Measurements from ENCODE around the gene DGUOK. TPM values are rescaled to one million over a fixed set of nuclear protein-coding genes. Genes with fewer than 3 reads are reported as not detected.
A peak's percentile ranks its signal among the peaks of the same experiment; 100 is the strongest.
"Not testable (repeated sequence)": the region's sequence is repeated elsewhere in the genome, so short reads cannot be mapped to it uniquely, and the experiment has no call there.

The DGUOK gene
- polyA plus RNA-seq (ENCODE audit: insufficient read depth in 1 of 5, insufficient read length in 5 of 5, low replicate concordance in 1 of 5), result 10 to 100 TPM; 56.5 to 69.8 (median 65.2) TPM
- long read RNA-seq, donor 1, transcript DGUOK-201 (7 exons, 1,144 nt), result minor isoform, 9 of 66 reads
- long read RNA-seq, donor 1, transcript DGUOK-203 (4 exons, 703 nt), result major isoform, 14 of 66 reads
- long read RNA-seq, donor 1, transcript DGUOK-208 (6 exons, 1,029 nt), result minor isoform, 11 of 66 reads
- long read RNA-seq, donor 1, transcript DGUOK-202 (5 exons, 880 nt), result minor isoform, 8 of 66 reads
- long read RNA-seq, donor 1, partial matches to known transcripts, result 15 of 66 reads
- long read RNA-seq, donor 1, other reads (novel, unspliced or antisense), result 8 of 66 reads
- long read RNA-seq, donor 2, transcript DGUOK-203 (4 exons, 703 nt), result major isoform, 10 of 41 reads
- long read RNA-seq, donor 2, transcript DGUOK-201 (7 exons, 1,144 nt), result minor isoform, 9 of 41 reads
- long read RNA-seq, donor 2, transcript DGUOK-208 (6 exons, 1,029 nt), result major isoform, 10 of 41 reads
- long read RNA-seq, donor 2, partial matches to known transcripts, result 0 of 41 reads
- long read RNA-seq, donor 2, other reads (novel, unspliced or antisense), result 8 of 41 reads
- long read RNA-seq, donor 3, transcript DGUOK-203 (4 exons, 703 nt), result major isoform, 11 of 49 reads
- long read RNA-seq, donor 3, transcript DGUOK-201 (7 exons, 1,144 nt), result minor isoform, 5 of 49 reads
- long read RNA-seq, donor 3, transcript DGUOK-208 (6 exons, 1,029 nt), result minor isoform, 9 of 49 reads
- long read RNA-seq, donor 3, partial matches to known transcripts, result 9 of 49 reads
- long read RNA-seq, donor 3, other reads (novel, unspliced or antisense), result 10 of 49 reads
- long read RNA-seq, donor 4, transcript DGUOK-208 (6 exons, 1,029 nt), result major isoform, 7 of 38 reads
- long read RNA-seq, donor 4, transcript DGUOK-203 (4 exons, 703 nt), result minor isoform, 5 of 38 reads
- long read RNA-seq, donor 4, partial matches to known transcripts, result 12 of 38 reads
- long read RNA-seq, donor 4, other reads (novel, unspliced or antisense), result 6 of 38 reads
- long read RNA-seq, donor 5, transcript DGUOK-208 (6 exons, 1,029 nt), result minor isoform, 15 of 82 reads
- long read RNA-seq, donor 5, transcript DGUOK-201 (7 exons, 1,144 nt), result minor isoform, 11 of 82 reads
- long read RNA-seq, donor 5, transcript DGUOK-202 (5 exons, 880 nt), result minor isoform, 10 of 82 reads
- long read RNA-seq, donor 5, transcript DGUOK-203 (4 exons, 703 nt), result major isoform, 25 of 82 reads
- long read RNA-seq, donor 5, partial matches to known transcripts, result 0 of 82 reads
- long read RNA-seq, donor 5, other reads (novel, unspliced or antisense), result 20 of 82 reads
- long read RNA-seq, donor 6, transcript DGUOK-202 (5 exons, 880 nt), result minor isoform, 6 of 52 reads
- long read RNA-seq, donor 6, transcript DGUOK-203 (4 exons, 703 nt), result major isoform, 14 of 52 reads
- long read RNA-seq, donor 6, transcript DGUOK-208 (6 exons, 1,029 nt), result minor isoform, 12 of 52 reads
- long read RNA-seq, donor 6, transcript DGUOK-201 (7 exons, 1,144 nt), result minor isoform, 7 of 52 reads
- long read RNA-seq, donor 6, partial matches to known transcripts, result 0 of 52 reads
- long read RNA-seq, donor 6, other reads (novel, unspliced or antisense), result 11 of 52 reads
- long read RNA-seq, donor 7, transcript DGUOK-201 (7 exons, 1,144 nt), result minor isoform, 6 of 37 reads
- long read RNA-seq, donor 7, transcript DGUOK-202 (5 exons, 880 nt), result minor isoform, 6 of 37 reads
- long read RNA-seq, donor 7, transcript DGUOK-203 (4 exons, 703 nt), result major isoform, 13 of 37 reads
- long read RNA-seq, donor 7, partial matches to known transcripts, result 0 of 37 reads
- long read RNA-seq, donor 7, other reads (novel, unspliced or antisense), result 5 of 37 reads
- long read RNA-seq, donor 8, transcript DGUOK-201 (7 exons, 1,144 nt), result minor isoform, 5 of 31 reads
- long read RNA-seq, donor 8, transcript DGUOK-203 (4 exons, 703 nt), result major isoform, 7 of 31 reads
- long read RNA-seq, donor 8, partial matches to known transcripts, result 5 of 31 reads
- long read RNA-seq, donor 8, other reads (novel, unspliced or antisense), result 9 of 31 reads

DNA sequence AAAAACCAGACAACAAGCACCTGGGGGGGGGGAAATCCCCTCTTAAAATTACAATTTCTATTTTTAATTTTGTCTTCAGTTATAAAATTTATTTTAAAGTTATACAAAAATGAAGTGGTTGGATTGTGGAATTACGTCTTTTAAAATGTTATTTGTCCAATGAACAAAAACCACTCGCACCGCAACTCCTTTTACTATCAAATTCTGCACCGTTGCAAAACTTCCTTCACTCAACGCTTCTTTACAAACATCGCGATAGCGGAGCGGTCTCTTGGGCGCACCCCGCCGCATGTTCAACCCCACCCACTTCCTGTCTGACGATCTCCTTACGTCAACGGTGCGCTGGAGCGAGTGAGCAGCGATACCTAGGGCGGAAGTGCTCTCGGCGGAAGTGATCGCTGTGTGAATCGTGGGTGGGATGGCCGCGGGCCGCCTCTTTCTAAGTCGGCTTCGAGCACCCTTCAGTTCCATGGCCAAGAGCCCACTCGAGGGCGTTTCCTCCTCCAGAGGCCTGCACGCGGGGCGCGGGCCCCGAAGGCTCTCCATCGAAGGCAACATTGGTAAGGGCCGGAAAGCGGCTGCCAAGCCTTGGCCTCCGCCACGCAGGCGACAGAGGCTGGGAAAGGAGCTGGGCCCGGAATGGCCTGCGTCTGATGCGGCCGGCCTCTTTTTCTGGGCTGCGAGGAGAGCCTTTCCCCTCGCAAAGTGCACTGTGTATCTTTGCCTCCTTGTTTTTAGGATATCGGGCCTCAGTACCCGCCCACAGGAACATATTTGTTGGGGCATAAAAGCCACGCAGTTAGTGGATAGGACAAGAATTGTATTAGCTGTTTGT, at the start of gene DGUOK:
TSS of gene DGUOK (plus strand) at position 388 of the 835 bp plus-strand sequence. CDS start at position 419, 31 bp downstream.
- DNase-seq, result peak; percentile 99

DNA sequence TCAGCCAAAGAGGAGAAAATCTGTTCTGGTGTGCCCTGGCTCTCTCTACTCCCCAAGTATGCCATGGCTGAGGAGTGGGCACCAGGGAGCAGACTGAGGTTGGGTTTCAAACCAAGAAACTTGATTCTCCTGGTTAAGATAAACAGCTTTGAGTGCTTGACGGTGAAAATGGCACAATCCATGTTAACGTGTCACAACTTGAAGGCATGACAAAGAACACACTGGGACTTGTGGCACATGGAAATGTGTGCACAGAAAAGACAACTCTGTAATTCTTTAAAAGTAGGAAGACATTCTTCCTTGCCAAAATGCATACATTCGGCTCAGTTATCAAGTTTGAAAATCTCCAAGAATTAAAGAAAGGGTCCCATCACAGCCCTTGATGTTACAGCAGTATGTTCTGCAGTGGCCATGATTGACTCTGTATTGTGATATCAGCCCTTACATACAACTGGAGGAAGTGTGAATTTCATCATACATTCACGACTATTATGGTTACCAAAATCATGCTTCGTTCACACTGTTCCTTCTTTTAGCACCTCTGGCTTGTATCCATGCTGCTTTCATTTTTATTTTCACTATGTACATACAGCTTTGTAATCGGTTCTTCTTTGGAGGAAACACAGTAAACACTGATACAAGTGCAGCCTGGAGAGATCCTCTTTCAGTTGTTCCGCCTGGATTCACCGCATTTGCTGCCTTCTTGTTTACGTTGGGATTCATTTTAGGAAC, 49.4 kb upstream of the DGUOK start:
- no peak for DNase-seq

DNA sequence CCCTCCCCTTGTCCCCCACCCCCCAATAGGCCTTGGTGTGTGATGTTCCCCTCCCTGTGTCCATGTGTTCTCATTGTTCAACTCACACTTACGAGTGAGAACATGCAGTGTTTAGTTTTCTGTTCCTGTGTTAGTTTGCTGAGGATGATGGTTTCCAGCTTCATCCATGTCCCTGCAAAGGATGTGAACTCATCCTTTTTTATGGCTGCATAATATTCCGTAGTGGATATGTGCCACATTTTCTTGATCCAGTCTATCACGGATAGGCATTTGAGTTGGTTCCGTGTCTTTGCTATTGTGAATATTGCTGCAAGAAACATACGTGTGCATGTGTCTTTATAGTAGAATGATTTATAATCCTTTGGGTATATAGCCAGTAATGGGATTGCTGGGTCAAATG, 48.7 kb upstream of the DGUOK start:
- DNase-seq, result not testable (repeated sequence)

DNA sequence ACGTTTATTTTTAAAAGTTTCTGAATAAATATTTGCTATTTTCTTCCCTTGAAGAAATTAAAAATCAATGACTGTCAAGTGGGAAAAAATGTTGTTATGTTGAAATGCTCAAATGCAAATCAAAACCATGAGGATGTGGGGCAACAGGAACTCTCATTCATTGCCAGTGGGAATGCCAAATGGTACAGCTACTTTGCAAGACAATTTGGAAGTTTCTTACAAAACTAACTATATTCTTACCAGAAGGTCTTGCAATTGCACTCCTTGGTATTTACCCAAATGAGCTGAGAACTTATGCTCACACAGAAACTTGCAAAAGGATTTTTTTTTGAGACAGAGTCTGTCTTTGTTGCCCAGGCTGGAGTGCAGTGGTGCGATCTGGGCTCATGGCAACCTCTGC, 41.3 kb upstream of the DGUOK start:
- DNase-seq, result no peak

DNA sequence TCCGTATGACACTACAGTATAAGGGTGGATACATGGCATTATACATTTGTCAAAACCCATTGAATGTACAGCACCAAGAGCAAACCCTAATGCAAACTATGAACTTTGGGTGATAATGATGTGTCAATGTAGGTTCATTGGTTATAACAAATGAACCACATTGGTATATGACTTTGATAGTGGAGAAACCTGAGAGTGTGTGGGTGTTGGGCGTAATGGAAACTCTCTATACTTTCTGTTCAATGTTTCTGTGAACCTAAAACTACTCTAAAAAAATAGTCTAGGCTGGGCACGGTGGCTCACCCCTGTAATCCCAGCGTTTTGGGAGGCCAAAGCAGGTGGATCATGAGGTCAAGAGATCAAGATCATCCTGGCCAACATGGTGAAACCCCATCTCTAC, 40.3 kb upstream of the DGUOK start:
- no peak for DNase-seq

DNA sequence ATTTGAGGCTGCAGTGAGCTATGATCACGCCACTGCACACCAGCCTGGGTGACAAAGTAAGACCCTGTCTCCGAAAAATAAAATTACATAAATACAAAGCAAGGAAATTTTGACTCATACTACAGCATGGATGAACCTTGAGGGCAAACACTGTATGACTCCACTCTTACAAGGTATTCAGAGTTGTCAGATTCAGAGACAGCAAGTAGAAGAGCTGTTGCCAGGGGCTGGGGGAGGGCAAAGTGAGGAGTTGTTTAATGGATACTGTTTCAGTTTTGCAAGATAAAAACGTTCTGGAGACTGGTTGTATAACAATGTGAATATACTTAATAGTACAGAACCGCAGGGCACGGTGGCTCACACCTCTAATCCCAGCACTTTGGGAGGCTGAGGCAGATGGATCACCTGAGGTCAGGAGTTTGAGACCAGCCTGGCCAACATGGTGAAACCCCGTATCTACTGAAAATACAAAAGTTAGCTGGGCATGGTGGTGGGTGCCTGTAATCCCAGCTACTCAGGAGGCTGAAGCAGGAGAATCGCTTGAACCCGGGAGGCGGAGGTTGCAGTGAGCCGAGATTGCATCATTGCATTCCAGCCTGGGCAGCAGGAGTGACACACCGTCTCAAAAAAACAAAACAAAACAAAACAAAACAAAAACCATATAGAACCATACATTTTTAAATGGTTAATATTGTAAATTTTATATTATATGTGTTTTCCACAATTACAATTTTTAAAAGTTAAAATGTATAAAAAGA, 38.9 kb upstream of the DGUOK start:
- not testable (repeated sequence) for DNase-seq

DNA sequence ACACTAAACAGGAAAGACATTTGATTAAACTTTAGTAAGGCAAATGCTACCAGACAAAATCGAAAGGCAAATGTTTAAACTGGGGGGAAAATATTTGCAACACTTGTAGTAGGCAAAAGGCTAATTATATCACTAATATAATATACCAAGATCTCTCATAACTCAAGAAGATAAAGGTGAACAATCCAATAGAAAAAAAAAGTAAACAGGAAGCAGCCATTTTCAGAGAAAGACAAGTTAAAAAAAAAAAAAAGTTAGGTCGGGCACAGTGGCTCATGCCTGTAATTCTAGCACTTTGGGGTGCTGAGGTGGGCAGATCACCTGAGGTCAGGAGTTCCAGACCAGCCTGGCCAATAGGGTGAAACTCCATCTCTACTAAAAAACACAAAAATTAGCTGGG, 38.3 kb upstream of the DGUOK start:
- no peak for DNase-seq

DNA sequence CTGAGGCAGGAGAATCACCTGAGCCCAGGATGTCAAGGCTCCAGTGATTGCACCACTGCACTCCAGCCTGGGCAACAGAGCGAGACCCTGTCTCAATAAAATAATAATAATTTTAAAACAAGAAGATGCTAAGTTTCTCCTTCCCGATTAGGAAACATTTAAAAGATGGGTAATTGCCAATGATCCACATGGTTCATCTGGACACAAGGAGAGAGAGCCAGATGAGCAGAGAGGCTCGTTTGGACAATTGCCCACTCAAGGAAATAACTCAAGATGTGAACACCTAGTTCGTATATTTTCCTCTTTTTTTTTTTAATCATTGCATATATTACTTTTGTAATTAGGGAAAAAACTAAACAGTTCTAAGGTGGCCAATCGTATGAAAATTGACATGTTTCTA, 37.5 kb upstream of the DGUOK start:
- no peak for DNase-seq

DNA sequence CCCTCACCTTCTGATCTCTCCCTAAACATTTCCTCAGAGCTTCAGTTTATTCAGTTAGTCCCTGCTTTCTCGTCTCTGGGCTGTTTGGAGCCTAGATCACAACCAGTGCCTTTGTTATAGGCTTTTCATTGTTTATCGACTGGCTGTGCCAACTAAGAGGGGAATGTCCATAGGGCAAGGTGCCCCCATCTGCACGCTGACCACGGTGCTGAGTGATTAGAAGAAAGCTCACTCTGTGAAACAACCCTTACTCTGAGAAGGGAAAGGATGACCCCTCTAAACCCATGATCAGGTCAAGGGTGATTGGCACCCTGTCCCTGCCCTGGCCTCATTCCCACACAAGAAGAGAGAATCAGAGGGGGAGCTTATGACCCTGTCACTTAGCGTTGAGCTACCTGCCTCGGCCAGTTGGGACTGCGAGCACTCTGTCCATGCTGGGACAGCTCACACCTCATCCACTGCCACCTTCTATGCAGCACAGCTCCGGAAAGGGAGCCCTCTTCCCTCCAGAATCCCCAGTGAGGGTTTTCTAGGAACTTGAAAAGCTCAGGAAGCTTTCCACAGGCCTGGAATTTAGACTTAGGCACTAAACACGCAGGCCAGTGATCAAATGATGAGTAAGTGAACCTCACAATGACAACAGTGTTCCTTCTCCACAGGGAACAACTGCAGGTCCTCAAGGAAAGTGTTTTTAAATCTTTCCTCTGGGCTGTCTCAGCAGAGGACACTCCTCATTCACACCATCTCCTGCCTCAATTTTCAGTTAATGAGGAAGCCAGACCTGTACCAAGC, 36.2 kb upstream of the DGUOK start:
- DNase-seq, result no peak

DNA sequence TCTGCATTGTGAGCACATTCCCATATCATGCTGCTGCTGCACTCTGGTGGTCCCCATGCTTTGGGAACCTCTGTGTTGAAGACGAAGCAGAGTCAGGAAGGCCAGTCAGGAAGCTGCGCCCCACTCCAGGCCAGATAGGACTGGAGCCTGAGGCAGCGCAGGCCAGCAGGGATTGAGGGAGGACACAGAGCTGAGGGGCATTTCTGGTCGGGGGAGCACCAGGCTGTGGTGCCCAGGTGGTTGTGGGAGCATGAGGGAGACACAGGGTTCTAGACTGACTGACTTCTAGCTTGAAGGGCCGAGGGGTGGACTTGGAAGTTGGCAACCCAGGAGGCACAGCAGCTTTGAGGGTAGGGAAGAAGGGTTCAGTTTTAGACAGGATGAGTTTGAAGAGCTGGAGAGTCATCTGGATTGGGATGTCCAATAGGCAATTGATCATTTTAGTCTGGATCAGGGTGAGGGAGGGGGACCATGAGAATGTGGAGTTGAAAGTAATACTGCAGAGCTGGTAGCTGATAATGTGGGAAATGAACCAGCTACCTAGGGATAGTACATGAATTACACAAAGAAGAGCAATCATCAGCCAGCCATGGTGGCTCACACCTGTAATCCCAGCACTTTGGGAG, 35.3 kb upstream of the DGUOK start:
- no peak for DNase-seq

DNA sequence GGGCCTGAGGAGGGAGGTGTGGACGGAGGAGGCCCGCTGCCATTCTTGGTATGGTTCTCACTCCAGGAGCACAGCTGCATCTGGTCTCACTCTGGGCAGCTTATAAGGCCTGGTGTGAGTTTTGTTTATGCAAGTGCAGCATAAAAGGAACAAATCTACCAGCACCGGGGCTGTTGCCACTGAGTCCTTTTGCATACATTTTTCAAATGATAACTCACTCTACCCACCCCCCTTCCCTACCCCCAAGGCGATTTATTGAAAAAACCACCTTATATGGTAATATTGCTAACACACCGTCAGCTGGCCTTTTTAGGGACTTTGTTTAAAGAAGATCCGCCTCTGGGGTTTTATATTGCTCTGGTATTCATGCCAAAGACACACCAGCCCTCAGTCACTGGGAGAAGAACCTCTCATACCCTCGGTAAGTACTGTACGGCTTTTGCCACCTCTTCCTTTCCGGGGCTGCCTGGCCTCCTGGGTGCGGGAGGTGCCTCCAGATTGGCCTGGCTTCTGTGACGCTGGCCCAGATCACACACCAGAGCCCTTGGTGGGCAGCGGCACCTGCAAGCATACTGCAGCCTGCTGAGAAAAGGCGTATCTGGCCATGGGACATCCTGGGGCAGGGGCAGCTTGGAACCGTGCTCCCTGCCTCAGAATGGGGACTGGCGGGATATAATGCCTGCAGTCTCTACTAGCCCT, 33.9 kb upstream of the DGUOK start, which contains the start of gene ACTG2:
TSS of gene ACTG2 (plus strand) at position 378 of the 699 bp plus-strand sequence. CDS start 8,304 bp downstream, outside the sequence.
- no peak for DNase-seq

DNA sequence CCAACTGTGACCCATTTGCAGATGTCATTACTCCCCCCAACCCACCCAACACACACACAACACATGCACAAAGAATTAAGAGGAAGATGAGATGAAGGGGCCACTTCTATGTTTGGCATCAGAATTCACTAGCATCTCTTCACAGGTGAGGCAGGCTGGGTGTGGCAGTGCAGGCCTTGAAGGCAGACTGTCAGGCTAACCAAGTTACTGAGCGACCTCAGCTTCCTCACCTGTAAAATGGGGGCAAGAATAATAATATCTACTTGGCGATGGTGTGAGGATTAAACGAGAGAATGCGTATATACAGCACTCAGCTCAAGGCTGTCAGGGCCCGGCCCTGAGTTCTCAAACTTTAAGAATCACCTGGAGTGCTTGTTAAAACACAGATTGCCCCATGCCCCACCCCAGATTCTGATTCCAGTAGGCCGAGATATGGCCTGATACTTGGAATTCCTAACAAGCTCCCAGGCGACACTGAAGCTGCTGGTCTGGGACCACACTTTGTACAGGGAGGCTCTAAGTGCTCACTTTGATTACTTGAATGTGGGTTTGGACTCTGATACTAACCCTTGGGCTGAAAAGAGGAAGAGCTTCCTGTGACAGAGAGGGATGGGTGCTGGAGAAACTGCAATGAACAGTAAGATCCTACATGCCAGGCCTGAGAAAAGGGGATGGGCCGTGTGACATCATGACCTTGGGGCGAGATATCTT, 32.8 kb upstream of the DGUOK start:
- DNase-seq, result no peak

DNA sequence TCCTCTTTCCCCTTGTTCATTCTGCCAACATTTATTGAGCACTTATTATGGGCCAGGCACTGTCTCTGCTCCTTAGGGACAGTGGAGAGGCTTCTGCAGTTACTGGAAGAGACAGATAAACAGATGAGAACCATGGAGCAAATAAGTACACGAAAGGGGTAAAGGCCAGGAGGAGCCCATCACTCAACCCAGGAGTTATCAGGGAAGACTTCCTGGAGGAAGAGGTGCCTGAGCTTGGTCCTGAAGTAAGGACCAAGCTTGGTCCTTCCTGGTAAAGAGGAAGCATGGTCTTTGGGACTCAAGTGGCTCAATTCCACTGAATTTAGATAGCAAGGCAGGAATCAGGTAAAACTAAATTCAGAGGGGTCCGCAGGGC, 32.2 kb upstream of the DGUOK start:
- DNase-seq, result no peak

DNA sequence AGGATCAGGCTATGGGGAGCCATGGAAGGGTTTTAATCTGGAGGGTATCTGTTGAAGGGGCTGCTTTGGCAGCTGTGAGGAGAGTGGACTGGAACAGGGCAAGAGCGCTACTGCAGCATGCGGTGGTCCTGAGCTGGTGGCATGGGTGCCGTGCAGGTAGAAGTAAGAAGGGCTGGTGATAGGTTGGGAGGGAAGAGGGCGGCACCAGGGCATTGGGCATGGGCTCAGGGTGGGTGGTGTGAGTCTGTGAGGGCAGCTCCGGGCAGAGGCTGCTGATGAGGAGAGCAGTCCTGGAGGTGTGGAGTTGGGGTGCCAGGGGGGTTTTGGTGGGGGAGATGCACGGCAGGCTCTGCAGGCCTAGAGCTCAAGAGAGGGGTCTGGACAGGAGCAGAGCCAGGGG, 31.8 kb upstream of the DGUOK start:
- no peak for DNase-seq

DNA sequence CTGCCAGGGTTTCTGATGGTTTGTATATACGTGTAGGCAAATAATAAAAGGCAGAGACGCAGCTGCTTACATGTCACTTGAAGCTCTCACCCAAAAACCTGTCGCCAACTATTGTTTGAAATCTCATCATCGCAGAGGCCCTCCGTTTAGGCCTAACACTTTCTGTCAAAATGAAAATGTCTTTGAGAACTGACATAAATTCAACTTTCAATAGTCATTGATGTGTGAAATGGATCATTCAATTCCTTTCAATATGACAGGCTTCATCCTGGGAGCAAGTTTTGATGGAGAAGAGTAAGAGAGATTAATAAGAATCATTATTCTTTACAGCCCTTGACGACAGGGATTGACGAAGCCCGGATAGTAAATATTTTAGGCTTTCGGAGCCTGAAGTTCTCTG, 31.2 kb upstream of the DGUOK start:
- no peak for DNase-seq
